NCI-H2171 treated with DMSO at 0.1 percent for 48 hours (cell line): ENCODE results near the gene ARL8B.
"Not testable (repeated sequence)": the region's sequence is repeated elsewhere in the genome, so short reads cannot be mapped to it uniquely, and the experiment has no call there.

Source experiments
- DNase-seq: peaks from one replicate; lab custom pipeline; 2025; lab: John Stamatoyannopoulos, UW

The ARL8B gene

GRCh38 chr3:5122030-5122740 is at the start of gene ARL8B:
Gene ARL8B, plus strand, starts transcription at chr3:5122292. Its CDS starts 174 bp downstream, at chr3:5122466.
- peak; percentile 53 for DNase-seq

GRCh38 chr3:5073374-5074085 is 48.6 kb upstream of the ARL8B start:
- no peak for DNase-seq

- DNase-seq: no peak
These were observed 43.9 kb upstream of the ARL8B start for GRCh38 chr3:5078151-5078550.

GRCh38 chr3:5079761-5080160 is 42.3 kb upstream of the ARL8B start:
- no peak for DNase-seq

GRCh38 chr3:5080779-5081550 is 41.1 kb upstream of the ARL8B start:
- DNase-seq: no peak

- not testable (repeated sequence) for DNase-seq
These were observed 39.9 kb upstream of the ARL8B start for GRCh38 chr3:5081973-5082788.

GRCh38 chr3:5082789-5083115 is 39.3 kb upstream of the ARL8B start:
- no peak for DNase-seq

GRCh38 chr3:5084224-5084623 is 37.9 kb upstream of the ARL8B start:
- no peak for DNase-seq

- DNase-seq: no peak
These were observed 35.4 kb upstream of the ARL8B start for GRCh38 chr3:5086708-5087107.

- DNase-seq: no peak
These were observed 34.9 kb upstream of the ARL8B start for GRCh38 chr3:5087209-5087608.

GRCh38 chr3:5090197-5090596 is 31.9 kb upstream of the ARL8B start:
- no peak for DNase-seq

GRCh38 chr3:5092018-5092417 is 30.1 kb upstream of the ARL8B start:
- no peak for DNase-seq

GRCh38 chr3:5093731-5094130 is 28.4 kb upstream of the ARL8B start:
- DNase-seq: peak; percentile 64

GRCh38 chr3:5095886-5096285 is 26.2 kb upstream of the ARL8B start:
- DNase-seq: no peak

GRCh38 chr3:5096336-5097008 is 25.6 kb upstream of the ARL8B start:
- no peak for DNase-seq

GRCh38 chr3:5098346-5098745 is 23.7 kb upstream of the ARL8B start:
- DNase-seq: no peak

GRCh38 chr3:5102532-5102931 is 19.6 kb upstream of the ARL8B start:
- no peak for DNase-seq

- no peak for DNase-seq
These were observed 18.3 kb upstream of the ARL8B start for GRCh38 chr3:5103743-5104142.

GRCh38 chr3:5105050-5105449 is 17.0 kb upstream of the ARL8B start:
- no peak for DNase-seq

GRCh38 chr3:5106371-5106770 is 15.7 kb upstream of the ARL8B start:
- DNase-seq: not testable (repeated sequence)

- DNase-seq: not testable (repeated sequence)
These were observed 15.2 kb upstream of the ARL8B start for GRCh38 chr3:5106933-5107334.

- DNase-seq: no peak
These were observed 11.8 kb upstream of the ARL8B start for GRCh38 chr3:5110337-5110736.
